GM23338 (cell line): ENCODE data around the gene CA6. TPM values are rescaled to one million over a fixed set of nuclear protein-coding genes. Genes with fewer than 3 reads are reported as not detected.

Source experiments
- ATAC-seq: fragments of 200-7000 bp; cut with Tn5 transposase; 3 replicates; pipeline ENCODE4 v1.9.1; 2020
- DNase-seq: peaks from one replicate; pipeline ENCODE4 v3.0.0-alpha.2; 2015; ENCODE audit warnings: low spot score
- H2AFZ ChIP-seq: fragments of 200-600 bp; sonication (generic); 2 replicates; pipeline ENCODE4 v1.8.0; 2016; ENCODE audit warnings: antibody characterized with exemption, mild to moderate bottlenecking, moderate library complexity
- H3F3A ChIP-seq: fragments of 200-600 bp; sonication (generic); replicated peaks from 2 replicates; pipeline ENCODE4 v1.8.0; 2017; ENCODE audit warnings: antibody characterized with exemption, mixed run types, low read depth
- H3K27ac ChIP-seq: fragments of 200-600 bp; sonication (generic); 2 replicates; pipeline ENCODE4 v1.6.1; 2016; ENCODE audit warnings: low read depth
- H3K27me3 ChIP-seq: fragments of 200-600 bp; sonication (generic); 2 replicates; pipeline ENCODE4 v1.8.0; 2016; ENCODE audit warnings: mild to moderate bottlenecking, mixed run types, moderate library complexity; ENCODE audit not compliant: insufficient read depth
- H3K36me3 ChIP-seq: fragments of 200-600 bp; sonication (generic); 2 replicates; pipeline ENCODE4 v1.8.0; 2016; ENCODE audit warnings: mild to moderate bottlenecking; ENCODE audit not compliant: insufficient read depth
- H3K4me1 ChIP-seq: fragments of 200-600 bp; sonication (generic); 2 replicates; pipeline ENCODE4 v1.8.0; 2016; ENCODE audit warnings: mild to moderate bottlenecking, moderate library complexity; ENCODE audit not compliant: insufficient read depth
- H3K4me2 ChIP-seq: fragments of 200-600 bp; sonication (generic); 2 replicates; pipeline ENCODE4 v1.7.1; 2017; ENCODE audit warnings: mixed run types
- H3K4me3 ChIP-seq: fragments of 200-600 bp; sonication (generic); 2 replicates; pipeline ENCODE4 v1.6.1; 2016; ENCODE audit warnings: mixed run types
- H3K79me2 ChIP-seq: fragments of 200-600 bp; sonication (generic); replicated peaks from 2 replicates; pipeline ENCODE4 v1.8.0; 2017; ENCODE audit warnings: mild to moderate bottlenecking; ENCODE audit not compliant: insufficient read depth
- H3K9me2 ChIP-seq: fragments of 200-600 bp; sonication (generic); 2 replicates; pipeline ENCODE4 v1.8.0; 2017; ENCODE audit not compliant: insufficient read depth
- H4K20me1 ChIP-seq: fragments of 200-600 bp; sonication (generic); replicated peaks from 2 replicates; pipeline ENCODE4 v1.8.0; 2017; ENCODE audit warnings: mild to moderate bottlenecking; ENCODE audit not compliant: insufficient read depth
- H3K27ac Mint-ChIP-seq: 2 replicates; pipeline ENCODE4 v1.8.0; 2020; ENCODE audit warnings: inconsistent platforms, mild to moderate bottlenecking, moderate library complexity, mixed read lengths
- H3K27me3 Mint-ChIP-seq: 3 replicates; pipeline ENCODE4 v1.8.0; 2022; ENCODE audit warnings: low read depth, mild to moderate bottlenecking, moderate library complexity, mixed read lengths, inconsistent platforms; ENCODE audit not compliant: insufficient read depth, poor library complexity
- H3K36me3 Mint-ChIP-seq: 3 replicates; pipeline ENCODE4 v1.8.0; 2021; ENCODE audit warnings: low read depth, mild to moderate bottlenecking, inconsistent platforms, moderate library complexity, mixed read lengths
- H3K4me1 Mint-ChIP-seq: 3 replicates; pipeline ENCODE4 v1.8.0; 2020; ENCODE audit warnings: mild to moderate bottlenecking, inconsistent platforms, mixed read lengths
- H3K4me3 Mint-ChIP-seq: 3 replicates; pipeline ENCODE4 v1.8.0; 2021; ENCODE audit warnings: moderate library complexity, mild to moderate bottlenecking, inconsistent platforms, mixed read lengths
- H3K9me3 Mint-ChIP-seq: 3 replicates; pipeline ENCODE4 v1.8.0; 2020; ENCODE audit warnings: moderate library complexity, mild to moderate bottlenecking, inconsistent platforms, mixed read lengths
- CREB1 ChIP-seq: fragments of 250-450 bp; sonication (Bioruptor Pico); IDR thresholded peaks from 2 replicates; pipeline ENCODE4 v1.5.0; 2020; ENCODE audit warnings: low read depth, mild to moderate bottlenecking, moderate library complexity
- EZH2 ChIP-seq: fragments of 200-600 bp; sonication (generic); IDR thresholded peaks from one replicate; pipeline ENCODE4 v1.8.0; 2017; ENCODE audit warnings: antibody characterized with exemption, mild to moderate bottlenecking, low read depth; ENCODE audit not compliant: unreplicated experiment
- EZH2phosphoT487 ChIP-seq: fragments of 200-600 bp; sonication (generic); IDR thresholded peaks from one replicate; pipeline ENCODE4 v1.8.1; 2018; ENCODE audit warnings: antibody characterized with exemption; ENCODE audit not compliant: unreplicated experiment
- NANOG ChIP-seq: IDR thresholded peaks from 2 replicates; pipeline ENCODE4 v1.6.1; 2016; ENCODE audit warnings: antibody characterized with exemption, borderline replicate concordance
- POLR2AphosphoS5 ChIP-seq: IDR thresholded peaks from 2 replicates; pipeline ENCODE4 v1.6.1; 2016; ENCODE audit warnings: antibody characterized with exemption, low read depth
- REST ChIP-seq: IDR thresholded peaks from one replicate; pipeline ENCODE4 v1.6.1; 2018; ENCODE audit warnings: antibody characterized with exemption; ENCODE audit not compliant: unreplicated experiment
- STAT1 ChIP-seq: IDR thresholded peaks from one replicate; pipeline ENCODE4 v1.6.1; 2016; ENCODE audit warnings: antibody characterized with exemption; ENCODE audit not compliant: unreplicated experiment
- ZNF114 ChIP-seq: fragments of 250-450 bp; sonication (Bioruptor Pico); IDR thresholded peaks from 2 replicates; pipeline ENCODE4 v1.5.0; 2020; ENCODE audit warnings: mild to moderate bottlenecking, moderate library complexity
- ZNF331 ChIP-seq: fragments of 250-450 bp; sonication (Bioruptor Pico); IDR thresholded peaks from 2 replicates; pipeline ENCODE4 v1.5.0; 2020; ENCODE audit warnings: low read depth, mild to moderate bottlenecking, moderate library complexity
- polyA plus RNA-seq: library from polyadenylated mRNA; unstranded; fragments of >200 nt; fragmentation: Nextera tagmentation; extraction: Ambion mirVana; gene quantifications from 2 replicates; pipeline ENCODE4 v1.2.1, GENCODE V29; 2016
- total RNA-seq: library from RNA; depleted of rRNA; stranded (reverse); fragments of >200 nt; shearing (Covaris generic); gene quantifications from 2 replicates; pipeline ENCODE4 v1.2.3, GENCODE V29; 2014
- TF ChIP-seq, protein P1 (sequence below): fragments of 250-450 bp; sonication (Bioruptor Pico); IDR thresholded peaks from 2 replicates; pipeline ENCODE4 v1.5.0; 2020; ENCODE audit warnings: mild to moderate bottlenecking, moderate library complexity
- TF ChIP-seq, protein P2 (sequence below), 2 experiments: fragments of 200-600 bp in 1 of 2; sonication (generic) in 1 of 2; conservative IDR thresholded peaks; 2 replicates each; pipeline versions ENCODE4 v1.5.1 to v1.6.1; 2016 to 2017; ENCODE audit warnings: antibody characterized with exemption in 2 of 2, low read depth in 2 of 2, mild to moderate bottlenecking in 2 of 2, moderate library complexity in 1 of 2

The CA6 gene
- total and polyA plus RNA-seq, 2 experiments from 2014 or later = not detected

GRCh38 chr1:9016455-9016854 lies 70.8 kb downstream of the CA6 start (continued):
- TF ChIP-seq EZH2 (no peak), ZNF114 (CRISPR knock-in tag) (no peak)

- Mint-ChIP-seq H3K27ac (no peak overlapping the region), H3K9me3 (no peaks in the 10 kb centered on the region), H3K36me3 (no peaks in the 10 kb centered on the region), H3K4me3 (no peak overlapping the region), H3K27me3 (peaks cover 9% of the 10 kb centered on the region), H3K4me1 (no peaks in the 10 kb centered on the region)
- Histone ChIP-seq H2AFZ (no peak overlapping the region), H3K4me2 (no peak overlapping the region), H3K36me3 (no peaks in the 10 kb centered on the region), H3K4me3 (no peak overlapping the region), H3K27ac (no peak overlapping the region), H3K4me1 (no peaks in the 10 kb centered on the region), H3K79me2 (no peaks in the 10 kb centered on the region), H3F3A (no peaks in the 10 kb centered on the region), H4K20me1 (no peaks in the 10 kb centered on the region; the same call in 1 of the 2 replicates), H3K27me3 (no peaks in the 10 kb centered on the region), H3K9me2 (no peaks in the 10 kb centered on the region)
- TF ChIP-seq REST = no peak
- TF ChIP-seq, protein P1, sequence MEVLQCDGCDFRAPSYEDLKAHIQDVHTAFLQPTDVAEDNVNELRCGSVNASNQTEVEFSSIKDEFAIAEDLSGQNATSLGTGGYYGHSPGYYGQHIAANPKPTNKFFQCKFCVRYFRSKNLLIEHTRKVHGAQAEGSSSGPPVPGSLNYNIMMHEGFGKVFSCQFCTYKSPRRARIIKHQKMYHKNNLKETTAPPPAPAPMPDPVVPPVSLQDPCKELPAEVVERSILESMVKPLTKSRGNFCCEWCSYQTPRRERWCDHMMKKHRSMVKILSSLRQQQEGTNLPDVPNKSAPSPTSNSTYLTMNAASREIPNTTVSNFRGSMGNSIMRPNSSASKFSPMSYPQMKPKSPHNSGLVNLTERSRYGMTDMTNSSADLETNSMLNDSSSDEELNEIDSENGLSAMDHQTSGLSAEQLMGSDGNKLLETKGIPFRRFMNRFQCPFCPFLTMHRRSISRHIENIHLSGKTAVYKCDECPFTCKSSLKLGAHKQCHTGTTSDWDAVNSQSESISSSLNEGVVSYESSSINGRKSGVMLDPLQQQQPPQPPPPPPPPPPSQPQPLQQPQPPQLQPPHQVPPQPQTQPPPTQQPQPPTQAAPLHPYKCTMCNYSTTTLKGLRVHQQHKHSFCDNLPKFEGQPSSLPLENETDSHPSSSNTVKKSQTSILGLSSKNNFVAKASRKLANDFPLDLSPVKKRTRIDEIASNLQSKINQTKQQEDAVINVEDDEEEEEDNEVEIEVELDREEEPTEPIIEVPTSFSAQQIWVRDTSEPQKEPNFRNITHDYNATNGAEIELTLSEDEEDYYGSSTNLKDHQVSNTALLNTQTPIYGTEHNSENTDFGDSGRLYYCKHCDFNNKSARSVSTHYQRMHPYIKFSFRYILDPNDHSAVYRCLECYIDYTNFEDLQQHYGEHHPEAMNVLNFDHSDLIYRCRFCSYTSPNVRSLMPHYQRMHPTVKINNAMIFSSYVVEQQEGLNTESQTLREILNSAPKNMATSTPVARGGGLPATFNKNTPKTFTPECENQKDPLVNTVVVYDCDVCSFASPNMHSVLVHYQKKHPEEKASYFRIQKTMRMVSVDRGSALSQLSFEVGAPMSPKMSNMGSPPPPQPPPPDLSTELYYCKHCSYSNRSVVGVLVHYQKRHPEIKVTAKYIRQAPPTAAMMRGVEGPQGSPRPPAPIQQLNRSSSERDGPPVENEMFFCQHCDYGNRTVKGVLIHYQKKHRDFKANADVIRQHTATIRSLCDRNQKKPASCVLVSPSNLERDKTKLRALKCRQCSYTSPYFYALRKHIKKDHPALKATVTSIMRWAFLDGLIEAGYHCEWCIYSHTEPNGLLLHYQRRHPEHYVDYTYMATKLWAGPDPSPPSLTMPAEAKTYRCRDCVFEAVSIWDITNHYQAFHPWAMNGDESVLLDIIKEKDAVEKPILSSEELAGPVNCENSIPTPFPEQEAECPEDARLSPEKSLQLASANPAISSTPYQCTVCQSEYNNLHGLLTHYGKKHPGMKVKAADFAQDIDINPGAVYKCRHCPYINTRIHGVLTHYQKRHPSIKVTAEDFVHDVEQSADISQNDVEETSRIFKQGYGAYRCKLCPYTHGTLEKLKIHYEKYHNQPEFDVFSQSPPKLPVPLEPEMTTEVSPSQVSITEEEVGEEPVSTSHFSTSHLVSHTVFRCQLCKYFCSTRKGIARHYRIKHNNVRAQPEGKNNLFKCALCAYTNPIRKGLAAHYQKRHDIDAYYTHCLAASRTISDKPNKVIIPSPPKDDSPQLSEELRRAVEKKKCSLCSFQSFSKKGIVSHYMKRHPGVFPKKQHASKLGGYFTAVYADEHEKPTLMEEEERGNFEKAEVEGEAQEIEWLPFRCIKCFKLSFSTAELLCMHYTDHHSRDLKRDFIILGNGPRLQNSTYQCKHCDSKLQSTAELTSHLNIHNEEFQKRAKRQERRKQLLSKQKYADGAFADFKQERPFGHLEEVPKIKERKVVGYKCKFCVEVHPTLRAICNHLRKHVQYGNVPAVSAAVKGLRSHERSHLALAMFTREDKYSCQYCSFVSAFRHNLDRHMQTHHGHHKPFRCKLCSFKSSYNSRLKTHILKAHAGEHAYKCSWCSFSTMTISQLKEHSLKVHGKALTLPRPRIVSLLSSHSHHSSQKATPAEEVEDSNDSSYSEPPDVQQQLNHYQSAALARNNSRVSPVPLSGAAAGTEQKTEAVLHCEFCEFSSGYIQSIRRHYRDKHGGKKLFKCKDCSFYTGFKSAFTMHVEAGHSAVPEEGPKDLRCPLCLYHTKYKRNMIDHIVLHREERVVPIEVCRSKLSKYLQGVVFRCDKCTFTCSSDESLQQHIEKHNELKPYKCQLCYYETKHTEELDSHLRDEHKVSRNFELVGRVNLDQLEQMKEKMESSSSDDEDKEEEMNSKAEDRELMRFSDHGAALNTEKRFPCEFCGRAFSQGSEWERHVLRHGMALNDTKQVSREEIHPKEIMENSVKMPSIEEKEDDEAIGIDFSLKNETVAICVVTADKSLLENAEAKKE (CRISPR knock-in tag) = no peak
- no peak for TF ChIP-seq CREB1 (CRISPR knock-in tag)
- TF ChIP-seq ZNF331 = no peak
- TF ChIP-seq STAT1 = no peak
- TF ChIP-seq ZNF114 (CRISPR knock-in tag) = no peak
- no peak for TF ChIP-seq EZH2
- no peak for TF ChIP-seq NANOG
- no peak for TF ChIP-seq POLR2AphosphoS5
- TF ChIP-seq, protein P2, sequence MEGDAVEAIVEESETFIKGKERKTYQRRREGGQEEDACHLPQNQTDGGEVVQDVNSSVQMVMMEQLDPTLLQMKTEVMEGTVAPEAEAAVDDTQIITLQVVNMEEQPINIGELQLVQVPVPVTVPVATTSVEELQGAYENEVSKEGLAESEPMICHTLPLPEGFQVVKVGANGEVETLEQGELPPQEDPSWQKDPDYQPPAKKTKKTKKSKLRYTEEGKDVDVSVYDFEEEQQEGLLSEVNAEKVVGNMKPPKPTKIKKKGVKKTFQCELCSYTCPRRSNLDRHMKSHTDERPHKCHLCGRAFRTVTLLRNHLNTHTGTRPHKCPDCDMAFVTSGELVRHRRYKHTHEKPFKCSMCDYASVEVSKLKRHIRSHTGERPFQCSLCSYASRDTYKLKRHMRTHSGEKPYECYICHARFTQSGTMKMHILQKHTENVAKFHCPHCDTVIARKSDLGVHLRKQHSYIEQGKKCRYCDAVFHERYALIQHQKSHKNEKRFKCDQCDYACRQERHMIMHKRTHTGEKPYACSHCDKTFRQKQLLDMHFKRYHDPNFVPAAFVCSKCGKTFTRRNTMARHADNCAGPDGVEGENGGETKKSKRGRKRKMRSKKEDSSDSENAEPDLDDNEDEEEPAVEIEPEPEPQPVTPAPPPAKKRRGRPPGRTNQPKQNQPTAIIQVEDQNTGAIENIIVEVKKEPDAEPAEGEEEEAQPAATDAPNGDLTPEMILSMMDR (conservative IDR thresholded peaks at IDR 0.05; ENCODE audit: low read depth in 2 of 2) = no peak
- no peak for TF ChIP-seq EZH2phosphoT487
- no peak for DNase-seq
- no peak for ATAC-seq
Observed at GRCh38 chr1:9018333-9018732, 72.7 kb downstream of the CA6 start.
